HG02840 (cell line): ENCODE data around the gene ALOX15B.
A peak's percentile ranks its signal among the peaks of the same experiment; 100 is the strongest.

Experiments used
- ATAC-seq: cut with Tn5 transposase; IDR thresholded peaks from one replicate; pipeline ENCODE4 v1.9.1; 2021; ENCODE audit warnings: mild to moderate bottlenecking, moderate library complexity, moderate number of reproducible peaks; ENCODE audit not compliant: unreplicated experiment, low FRiP score

ALOX15B gene, protein sequence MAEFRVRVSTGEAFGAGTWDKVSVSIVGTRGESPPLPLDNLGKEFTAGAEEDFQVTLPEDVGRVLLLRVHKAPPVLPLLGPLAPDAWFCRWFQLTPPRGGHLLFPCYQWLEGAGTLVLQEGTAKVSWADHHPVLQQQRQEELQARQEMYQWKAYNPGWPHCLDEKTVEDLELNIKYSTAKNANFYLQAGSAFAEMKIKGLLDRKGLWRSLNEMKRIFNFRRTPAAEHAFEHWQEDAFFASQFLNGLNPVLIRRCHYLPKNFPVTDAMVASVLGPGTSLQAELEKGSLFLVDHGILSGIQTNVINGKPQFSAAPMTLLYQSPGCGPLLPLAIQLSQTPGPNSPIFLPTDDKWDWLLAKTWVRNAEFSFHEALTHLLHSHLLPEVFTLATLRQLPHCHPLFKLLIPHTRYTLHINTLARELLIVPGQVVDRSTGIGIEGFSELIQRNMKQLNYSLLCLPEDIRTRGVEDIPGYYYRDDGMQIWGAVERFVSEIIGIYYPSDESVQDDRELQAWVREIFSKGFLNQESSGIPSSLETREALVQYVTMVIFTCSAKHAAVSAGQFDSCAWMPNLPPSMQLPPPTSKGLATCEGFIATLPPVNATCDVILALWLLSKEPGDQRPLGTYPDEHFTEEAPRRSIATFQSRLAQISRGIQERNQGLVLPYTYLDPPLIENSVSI

DNA sequence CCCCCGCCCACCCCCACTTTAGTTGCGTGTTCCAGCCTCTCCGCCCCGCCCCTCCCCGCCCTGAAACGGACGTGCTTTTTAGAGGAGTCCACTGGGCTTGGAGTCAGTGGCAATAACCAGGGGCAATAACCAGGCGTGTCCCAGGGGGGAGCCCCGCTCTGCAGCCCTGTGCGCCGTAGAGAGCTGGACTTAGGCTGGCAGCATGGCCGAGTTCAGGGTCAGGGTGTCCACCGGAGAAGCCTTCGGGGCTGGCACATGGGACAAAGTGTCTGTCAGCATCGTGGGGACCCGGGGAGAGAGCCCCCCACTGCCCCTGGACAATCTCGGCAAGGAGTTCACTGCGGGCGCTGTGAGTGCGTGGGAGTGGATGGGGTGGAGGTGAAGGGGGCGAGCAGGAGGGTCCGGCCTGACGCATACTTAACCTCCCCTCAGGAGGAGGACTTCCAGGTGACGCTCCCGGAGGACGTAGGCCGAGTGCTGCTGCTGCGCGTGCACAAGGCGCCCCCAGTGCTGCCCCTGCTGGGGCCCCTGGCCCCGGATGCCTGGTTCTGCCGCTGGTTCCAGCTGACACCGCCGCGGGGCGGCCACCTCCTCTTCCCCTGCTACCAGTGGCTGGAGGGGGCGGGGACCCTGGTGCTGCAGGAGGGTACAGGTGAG, at the start of gene ALOX15B:
ALOX15B (plus strand) TSS at position 106 of the 657 bp plus-strand sequence; CDS start at position 203, 97 bp downstream.
- ATAC-seq = no peak

DNA sequence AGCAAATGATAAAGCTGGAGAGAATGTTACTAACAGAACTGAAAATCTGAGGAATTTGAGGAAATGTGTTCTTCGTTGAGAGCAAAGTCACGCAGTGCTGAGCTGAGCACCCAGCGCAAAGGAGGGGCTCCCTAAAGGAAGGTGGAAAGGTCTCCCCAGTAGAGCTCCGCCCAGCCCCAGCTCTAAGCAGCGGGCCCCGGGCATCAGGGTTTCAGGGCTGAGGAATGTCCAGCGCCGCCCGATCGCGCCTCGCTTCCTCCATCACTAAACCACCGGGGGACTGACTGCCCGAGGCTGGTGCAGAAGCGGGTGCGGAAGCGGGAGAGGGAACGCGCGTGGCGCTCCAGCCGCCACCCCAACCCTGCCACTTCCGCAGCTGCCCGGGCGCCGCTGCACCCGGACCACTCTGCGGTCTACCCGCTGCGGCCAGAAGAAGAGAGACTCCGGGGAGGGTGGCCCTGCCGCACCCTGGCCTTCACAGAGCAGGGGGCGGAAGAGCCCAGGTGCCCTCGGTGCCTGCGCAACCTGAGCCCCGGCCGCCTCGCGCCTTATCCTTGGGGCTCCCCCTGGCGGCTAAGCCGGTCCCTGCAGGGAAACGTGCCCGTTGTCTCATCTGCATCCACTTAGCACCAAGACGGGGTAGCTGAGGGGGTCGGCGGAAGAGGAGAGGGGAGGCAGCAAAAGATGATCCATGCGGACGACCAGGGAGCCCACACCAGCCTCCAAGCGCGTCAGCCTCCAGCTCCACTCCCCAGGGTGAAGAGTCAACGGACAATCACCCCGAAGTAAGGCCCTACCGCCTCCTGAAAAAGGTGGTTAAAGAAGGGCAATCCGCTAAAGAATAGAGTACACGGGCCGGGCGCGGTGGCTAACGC, 48.8 kb upstream of the ALOX15B start:
- ATAC-seq = peak; percentile 67

DNA sequence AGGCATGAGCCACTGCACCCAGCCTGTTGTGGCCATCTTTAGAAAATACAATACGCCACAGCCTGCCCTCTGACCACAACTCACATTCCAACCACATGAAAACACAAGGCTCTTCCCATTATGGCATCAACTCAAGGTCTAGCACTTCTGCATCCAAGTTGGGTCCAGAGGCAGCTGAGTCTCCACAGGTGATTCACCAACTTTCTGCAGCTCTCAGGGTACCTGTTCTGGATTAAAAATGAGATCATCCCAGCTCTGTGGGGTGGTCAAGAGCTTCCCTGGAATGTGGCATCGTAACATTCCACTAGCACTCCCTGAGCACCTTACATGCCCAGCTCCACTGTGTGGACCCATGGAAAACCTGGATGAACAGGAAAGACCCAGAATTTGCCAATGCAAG, 46.3 kb upstream of the ALOX15B start:
- no peak for ATAC-seq

DNA sequence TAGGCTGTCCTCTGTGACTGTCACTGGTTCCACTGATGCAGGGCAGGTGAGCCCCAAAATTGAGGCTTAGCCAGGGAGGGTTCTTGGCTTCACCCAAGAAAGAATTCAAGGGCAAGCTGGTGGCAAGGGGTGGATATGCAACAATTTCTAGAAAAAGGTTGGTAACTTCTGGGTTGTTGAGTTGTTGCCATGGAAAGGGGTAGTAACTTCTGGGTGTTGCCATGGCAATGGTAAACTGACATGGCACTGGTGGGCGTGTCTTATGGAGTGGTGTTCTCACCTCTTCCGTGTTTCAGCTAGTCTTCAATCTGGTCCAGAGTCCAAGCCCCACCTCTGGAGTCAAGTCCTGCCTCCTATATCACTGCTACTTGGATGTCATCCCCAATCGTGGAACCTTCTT, 45.9 kb upstream of the ALOX15B start:
- no peak for ATAC-seq

DNA sequence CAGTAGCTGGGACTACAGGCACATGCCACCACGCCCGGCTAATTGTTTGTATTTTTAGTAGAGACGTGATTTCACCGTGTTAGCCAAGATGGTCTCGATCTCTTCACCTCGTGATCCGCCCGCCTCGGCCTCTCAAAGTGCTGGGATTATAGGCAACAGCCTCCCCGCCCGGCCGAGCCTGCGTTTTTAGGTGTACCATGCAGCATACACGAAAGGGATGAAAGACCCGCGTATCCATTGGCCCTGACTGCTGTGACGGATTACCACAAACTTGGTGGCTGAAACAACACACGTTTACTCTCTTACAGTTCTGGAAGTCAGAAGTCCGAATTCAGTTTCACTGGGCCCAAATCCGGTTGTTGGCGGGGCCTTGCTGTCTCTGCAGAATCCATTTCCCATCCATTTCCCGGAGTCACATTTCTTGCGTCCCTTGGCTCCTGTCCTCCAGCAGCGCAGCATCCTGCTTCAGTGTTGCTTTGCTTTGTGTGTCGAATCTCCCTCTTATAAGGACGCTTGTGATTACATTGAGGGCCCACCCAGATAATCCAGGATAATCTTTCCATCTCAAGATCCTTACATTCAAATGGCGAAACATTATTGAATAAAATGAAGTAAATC, 44.8 kb upstream of the ALOX15B start:
- no peak for ATAC-seq

DNA sequence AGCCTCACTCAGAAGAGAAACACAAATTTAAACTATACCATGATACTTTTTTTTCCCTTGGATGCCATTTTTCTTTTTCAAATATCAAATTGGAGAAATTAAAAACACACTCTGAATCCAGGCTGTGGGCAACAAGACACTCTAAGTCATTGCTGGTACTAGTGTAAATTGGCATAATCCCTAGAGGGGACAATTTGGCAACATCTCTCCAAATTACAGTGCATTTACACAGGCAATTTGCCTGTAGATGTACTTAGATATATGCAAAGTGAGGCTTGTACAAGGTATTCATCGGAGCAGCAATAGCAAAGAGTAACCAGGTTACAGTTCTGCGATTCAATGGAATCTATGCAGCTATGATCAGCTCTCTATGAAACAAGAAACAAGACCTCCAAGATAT, 43.1 kb upstream of the ALOX15B start:
- ATAC-seq = no peak

DNA sequence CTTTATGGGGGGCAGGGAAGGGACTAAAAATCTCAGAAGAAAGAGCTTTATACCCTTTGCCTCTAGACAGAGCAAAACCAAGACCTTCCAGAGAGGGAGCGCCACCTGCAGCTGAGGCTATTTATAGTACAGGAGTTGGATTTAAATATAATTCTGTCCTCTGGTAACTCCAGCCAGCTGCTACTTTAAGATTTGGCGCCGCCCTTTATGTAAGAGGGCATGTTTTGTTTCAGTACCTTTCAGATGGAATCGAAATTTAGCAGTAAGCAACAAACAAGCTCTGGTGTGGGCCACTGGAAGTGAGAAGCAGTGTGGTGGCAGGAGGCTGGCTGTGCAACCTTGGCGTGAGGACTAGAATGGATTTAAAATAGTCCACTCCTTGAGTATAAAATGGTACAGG, 41.7 kb upstream of the ALOX15B start:
- ATAC-seq = no peak

DNA sequence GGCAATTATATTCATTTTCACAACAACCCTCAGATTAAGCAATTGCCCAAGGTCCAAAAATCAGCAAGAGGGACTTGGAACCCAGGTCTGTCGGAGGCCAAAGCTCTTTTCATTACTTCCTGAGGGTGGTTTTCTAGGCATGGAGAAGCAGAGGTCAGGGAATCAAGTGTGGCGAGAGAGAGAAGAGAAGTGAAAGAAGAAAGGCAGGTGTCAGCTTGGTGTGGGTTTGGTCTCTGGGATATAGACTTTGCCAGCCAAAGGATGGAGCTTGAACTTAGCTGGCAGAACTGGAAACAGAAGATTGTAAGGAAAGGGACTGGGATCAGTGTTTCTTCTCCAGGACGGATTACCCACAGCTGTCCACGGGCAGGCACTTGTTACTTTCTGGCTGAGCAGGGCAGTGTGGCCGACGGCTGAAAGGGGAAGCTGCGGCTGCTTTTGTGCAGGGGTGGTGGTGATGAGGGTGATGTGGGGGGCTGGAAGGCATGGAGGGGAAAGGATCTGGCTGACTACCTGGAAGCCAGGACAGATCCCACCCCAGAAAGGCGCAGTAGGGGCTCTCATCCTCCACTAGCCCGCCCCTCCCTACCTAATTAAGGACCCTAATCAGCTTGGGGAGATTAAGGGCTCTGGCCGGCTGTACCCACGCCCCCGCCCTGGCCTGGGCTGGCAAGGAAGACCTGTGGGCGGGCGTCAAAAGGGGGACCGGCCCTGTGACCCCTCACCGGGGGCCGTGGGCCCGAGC, 36.7 kb upstream of the ALOX15B start, which contains the start of gene GUCY2D:
GUCY2D (plus strand) TSS at position 640 of the 745 bp plus-strand sequence. CDS start 433 bp downstream, outside the sequence.
- ATAC-seq = no peak

DNA sequence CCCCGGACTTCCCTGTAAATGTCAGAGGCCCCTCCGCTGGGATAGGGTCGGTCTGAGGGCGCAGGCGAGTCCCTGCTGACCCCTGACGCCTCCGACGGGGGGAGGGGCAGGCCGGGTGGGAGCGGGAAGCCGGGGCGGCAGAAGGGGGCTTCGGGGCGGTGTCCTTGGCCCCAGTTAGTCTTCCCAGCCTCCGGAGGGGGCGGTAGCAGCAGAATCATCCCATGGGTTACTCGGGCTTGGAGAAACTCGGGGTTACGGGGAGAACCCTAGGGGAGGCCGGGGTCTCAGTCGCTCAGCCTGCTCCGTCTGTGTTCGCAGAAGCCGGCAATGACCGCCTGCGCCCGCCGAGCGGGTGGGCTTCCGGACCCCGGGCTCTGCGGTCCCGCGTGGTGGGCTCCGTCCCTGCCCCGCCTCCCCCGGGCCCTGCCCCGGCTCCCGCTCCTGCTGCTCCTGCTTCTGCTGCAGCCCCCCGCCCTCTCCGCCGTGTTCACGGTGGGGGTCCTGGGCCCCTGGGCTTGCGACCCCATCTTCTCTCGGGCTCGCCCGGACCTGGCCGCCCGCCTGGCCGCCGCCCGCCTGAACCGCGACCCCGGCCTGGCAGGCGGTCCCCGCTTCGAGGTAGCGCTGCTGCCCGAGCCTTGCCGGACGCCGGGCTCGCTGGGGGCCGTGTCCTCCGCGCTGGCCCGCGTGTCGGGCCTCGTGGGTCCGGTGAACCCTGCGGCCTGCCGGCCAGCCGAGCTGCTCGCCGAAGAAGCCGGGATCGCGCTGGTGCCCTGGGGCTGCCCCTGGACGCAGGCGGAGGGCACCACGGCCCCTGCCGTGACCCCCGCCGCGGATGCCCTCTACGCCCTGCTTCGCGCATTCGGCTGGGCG, 35.9 kb upstream of the ALOX15B start:
- ATAC-seq = no peak

DNA sequence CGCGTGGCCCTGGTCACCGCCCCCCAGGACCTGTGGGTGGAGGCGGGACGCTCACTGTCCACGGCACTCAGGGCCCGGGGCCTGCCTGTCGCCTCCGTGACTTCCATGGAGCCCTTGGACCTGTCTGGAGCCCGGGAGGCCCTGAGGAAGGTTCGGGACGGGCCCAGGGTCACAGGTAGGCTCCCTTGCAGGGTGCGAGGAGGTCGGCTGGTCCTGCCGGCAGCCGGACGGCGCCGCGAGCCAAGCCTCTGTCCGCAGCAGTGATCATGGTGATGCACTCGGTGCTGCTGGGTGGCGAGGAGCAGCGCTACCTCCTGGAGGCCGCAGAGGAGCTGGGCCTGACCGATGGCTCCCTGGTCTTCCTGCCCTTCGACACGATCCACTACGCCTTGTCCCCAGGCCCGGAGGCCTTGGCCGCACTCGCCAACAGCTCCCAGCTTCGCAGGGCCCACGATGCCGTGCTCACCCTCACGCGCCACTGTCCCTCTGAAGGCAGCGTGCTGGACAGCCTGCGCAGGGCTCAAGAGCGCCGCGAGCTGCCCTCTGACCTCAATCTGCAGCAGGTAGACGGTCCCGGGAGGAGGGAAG, 35.2 kb upstream of the ALOX15B start:
- ATAC-seq = no peak

DNA sequence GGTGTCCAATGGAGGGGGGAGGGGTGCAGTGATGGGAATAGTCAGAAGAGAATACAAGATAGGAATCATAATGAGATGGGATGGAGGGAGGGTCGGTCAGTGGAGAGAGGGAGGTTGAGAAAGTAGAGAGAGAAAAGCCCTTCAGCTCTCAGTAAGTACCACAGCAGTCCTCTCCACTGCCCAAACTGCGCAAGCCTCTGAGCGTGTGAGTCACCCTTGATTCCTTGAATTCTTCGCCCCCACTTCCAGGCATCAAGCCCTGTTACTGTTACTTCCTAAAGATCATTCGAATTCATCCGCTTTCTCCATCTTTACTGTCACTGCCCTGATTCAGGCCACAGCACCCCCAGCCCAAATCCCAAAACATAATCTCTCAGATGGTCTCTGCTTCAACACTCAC, 34.0 kb upstream of the ALOX15B start:
- ATAC-seq = no peak

DNA sequence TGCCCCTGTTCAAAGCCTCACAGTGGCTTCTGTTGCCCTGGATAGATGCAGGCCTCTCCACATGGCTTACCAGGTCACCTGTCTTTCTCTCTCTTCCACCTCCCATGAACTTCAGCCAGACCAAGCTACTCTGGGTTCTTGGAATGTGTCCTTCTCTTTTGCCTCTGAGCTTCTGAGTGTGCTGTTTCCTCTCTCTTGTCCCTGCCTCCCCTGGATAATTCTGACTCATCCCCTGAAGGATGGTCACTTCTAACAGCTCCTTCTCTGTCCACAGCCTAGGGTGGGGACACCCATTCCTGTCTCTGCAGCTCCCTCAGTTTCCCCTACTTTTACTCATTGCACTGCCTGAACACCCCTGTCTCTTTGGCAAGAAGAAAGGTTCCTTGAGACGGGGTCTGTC, 33.5 kb upstream of the ALOX15B start:
- no peak for ATAC-seq

DNA sequence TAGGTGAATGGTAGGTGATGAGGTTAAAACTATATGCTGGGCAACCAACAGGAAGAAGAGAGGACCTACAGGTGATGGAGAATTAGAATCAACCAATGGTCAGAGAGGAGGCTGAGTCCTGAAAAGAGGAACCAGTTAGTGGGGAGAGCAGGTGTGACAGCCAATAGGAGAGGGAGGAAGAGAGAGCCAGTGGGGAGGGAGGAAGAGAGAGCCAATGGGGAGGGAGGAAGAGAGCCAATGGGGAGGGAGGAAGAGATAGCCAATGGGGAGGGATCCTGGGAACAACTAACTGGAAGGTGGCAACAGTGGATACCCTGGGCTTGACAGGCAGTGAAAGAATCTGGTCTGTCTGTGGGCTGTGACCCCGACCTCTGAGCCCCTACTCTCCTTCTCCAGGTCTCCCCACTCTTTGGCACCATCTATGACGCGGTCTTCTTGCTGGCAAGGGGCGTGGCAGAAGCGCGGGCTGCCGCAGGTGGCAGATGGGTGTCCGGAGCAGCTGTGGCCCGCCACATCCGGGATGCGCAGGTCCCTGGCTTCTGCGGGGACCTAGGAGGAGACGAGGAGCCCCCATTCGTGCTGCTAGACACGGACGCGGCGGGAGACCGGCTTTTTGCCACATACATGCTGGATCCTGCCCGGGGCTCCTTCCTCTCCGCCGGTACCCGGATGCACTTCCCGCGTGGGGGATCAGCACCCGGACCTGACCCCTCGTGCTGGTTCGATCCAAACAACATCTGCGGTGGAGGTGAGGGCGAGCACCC, 32.7 kb upstream of the ALOX15B start:
- no peak for ATAC-seq

DNA sequence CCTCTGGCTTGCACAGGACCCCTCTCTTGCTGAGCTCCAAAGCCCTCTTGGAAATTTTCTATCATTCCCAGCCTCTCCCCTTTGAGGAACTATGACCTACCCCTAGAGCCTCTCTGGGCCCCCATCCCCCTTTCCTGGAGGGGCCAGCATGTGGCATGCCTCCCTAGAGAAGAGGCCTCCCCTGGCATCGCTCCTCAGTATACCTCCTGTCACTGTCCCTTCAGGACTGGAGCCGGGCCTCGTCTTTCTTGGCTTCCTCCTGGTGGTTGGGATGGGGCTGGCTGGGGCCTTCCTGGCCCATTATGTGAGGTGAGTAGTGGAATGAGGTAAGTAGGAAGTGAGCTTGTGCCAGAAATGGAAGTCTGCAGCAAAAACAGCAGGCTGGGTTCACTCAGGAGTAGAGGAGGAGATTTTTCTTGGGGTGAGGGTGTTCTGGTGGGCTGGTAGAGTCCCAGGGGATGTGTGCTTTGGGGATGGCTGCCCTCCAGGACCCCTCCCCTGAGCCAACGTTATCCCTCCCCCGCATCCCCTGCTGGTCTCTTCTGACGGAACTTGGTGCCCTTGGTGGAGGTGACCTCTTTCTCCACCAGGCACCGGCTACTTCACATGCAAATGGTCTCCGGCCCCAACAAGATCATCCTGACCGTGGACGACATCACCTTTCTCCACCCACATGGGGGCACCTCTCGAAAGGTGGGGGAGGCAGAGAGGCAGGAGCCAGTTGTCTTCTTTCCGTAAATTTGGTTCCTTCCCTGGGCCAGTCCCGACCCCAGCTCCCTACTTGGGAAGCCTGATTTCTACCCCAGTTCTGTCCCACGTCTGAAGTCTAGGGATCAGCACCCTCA, 31.8 kb upstream of the ALOX15B start:
- ATAC-seq = no peak

DNA sequence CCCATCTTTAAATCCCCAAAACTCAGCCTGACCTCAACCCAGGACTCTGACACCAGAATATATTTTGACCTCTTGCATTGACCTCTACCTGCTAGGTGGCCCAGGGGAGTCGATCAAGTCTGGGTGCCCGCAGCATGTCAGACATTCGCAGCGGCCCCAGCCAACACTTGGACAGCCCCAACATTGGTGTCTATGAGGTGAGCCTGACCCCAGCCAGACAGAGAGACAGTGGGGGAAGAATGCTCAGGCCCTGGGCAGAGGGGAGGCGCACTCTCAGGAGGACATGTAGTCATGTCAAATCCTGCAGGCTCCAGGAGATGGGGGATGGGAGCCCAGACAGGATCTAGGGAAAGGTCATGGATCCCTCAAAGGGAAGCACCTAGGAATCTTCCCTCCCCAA, 31.0 kb upstream of the ALOX15B start:
- ATAC-seq = no peak

DNA sequence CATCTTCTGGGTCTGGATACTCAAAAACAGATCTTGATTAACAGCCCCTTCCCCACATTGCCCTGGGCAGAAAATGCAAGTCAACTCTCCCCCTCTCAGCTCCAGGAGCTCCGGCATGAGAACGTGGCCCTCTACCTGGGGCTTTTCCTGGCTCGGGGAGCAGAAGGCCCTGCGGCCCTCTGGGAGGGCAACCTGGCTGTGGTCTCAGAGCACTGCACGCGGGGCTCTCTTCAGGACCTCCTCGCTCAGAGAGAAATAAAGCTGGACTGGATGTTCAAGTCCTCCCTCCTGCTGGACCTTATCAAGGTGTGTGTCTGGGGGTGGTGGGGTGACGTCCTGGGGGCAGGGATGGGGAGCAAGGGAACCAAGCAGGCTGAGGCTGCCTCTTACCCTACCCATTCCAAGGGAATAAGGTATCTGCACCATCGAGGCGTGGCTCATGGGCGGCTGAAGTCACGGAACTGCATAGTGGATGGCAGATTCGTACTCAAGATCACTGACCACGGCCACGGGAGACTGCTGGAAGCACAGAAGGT, 26.7 kb upstream of the ALOX15B start:
- ATAC-seq = no peak
